Coronary artery (tissue), 2 donors: ENCODE results near the gene MRPL43.

ENCODE experiments used
- DNase-seq: peaks from one replicate; pipeline ENCODE4 v3.0.0-alpha.2; 2017; ENCODE audit warnings: low spot score
- H3K27ac ChIP-seq, 2 donors: fragments of 200-600 bp; sonication (generic); one replicate each; pipeline ENCODE4 v1.5.1; 2016 to 2019
- H3K4me3 ChIP-seq: fragments of 200-600 bp; sonication (generic); 2 replicates; pipeline ENCODE4 v1.5.1; 2016; ENCODE audit warnings: mild to moderate bottlenecking, moderate library complexity
- TF ChIP-seq, protein P1 (sequence below): fragments of 200-600 bp; sonication (generic); IDR thresholded peaks from one replicate; pipeline ENCODE4 v1.5.1; 2019; ENCODE audit warnings: antibody characterized with exemption

MRPL43 gene

DNA sequence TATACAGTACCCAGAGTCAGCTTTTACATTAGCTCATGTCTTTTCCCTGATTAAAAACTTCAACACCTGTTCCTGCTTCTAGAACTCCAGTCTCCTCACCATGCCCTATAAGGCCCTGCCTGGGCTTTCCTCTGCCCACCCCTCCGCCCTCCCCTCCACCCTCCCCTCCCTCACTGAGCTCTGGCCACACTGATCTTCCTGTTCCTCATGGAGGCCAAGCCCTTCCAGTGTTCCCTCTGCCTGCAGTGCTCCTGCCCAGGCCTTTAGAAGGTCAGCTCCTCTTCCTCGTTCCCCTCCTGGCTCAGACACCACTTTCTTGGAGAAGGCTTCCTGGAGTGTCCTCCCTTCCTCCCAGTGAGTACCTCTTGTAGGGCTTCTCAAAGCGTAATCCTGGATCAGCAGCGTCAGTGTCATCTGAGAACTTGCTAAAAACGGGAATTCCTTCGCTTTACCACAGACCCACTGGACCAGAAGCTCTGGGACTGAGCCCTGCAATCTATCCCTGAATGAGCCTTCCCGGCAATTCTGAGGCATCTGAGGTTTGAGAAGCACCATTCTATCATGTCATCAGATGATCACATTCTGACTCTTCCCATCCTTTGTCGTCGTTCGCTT is 39.9 kb upstream of the MRPL43 start:
- no peak overlapping the region for H3K27ac ChIP-seq
- DNase-seq = no peak
- no peak overlapping the region for H3K4me3 ChIP-seq
- TF ChIP-seq, protein P1, sequence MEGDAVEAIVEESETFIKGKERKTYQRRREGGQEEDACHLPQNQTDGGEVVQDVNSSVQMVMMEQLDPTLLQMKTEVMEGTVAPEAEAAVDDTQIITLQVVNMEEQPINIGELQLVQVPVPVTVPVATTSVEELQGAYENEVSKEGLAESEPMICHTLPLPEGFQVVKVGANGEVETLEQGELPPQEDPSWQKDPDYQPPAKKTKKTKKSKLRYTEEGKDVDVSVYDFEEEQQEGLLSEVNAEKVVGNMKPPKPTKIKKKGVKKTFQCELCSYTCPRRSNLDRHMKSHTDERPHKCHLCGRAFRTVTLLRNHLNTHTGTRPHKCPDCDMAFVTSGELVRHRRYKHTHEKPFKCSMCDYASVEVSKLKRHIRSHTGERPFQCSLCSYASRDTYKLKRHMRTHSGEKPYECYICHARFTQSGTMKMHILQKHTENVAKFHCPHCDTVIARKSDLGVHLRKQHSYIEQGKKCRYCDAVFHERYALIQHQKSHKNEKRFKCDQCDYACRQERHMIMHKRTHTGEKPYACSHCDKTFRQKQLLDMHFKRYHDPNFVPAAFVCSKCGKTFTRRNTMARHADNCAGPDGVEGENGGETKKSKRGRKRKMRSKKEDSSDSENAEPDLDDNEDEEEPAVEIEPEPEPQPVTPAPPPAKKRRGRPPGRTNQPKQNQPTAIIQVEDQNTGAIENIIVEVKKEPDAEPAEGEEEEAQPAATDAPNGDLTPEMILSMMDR = no peak

- no peak for DNase-seq
- no peak overlapping the region for H3K4me3 ChIP-seq
- TF ChIP-seq, protein P1 = no peak
- H3K27ac ChIP-seq = no peak overlapping the region
Measured at GRCh38 chr10:101022967-101023705, 35.8 kb upstream of the MRPL43 start.

DNA sequence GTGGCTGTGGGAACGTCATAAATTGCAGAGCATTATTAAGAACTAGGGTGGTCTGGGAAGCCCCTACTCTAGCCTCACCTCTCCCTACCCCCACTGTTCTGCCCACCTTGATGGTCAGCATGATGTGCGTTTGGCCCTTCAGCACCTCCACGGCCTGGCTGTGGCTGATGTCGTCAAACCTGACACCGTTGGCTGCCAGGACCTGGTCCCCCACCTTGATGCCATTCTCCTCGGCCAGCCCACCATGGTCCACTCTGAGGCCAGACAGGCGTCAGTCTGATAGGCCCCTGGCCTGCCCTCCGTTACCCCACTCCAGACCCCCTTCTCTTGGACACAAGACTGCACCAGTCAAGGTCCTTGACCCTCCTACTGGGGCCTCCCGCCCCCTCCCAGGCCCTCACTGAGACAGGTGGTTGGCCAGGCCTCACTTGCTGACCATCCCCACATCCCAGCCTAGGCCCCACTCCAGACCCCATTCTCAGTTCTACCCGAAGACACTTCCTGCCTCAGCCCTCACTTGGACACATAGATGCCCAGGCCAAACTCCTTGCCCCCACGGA is 34.5 kb upstream of the MRPL43 start:
- H3K27ac ChIP-seq = no peak overlapping the region
- TF ChIP-seq, protein P1 = no peak
- H3K4me3 ChIP-seq = no peak overlapping the region
- DNase-seq = no peak

DNA sequence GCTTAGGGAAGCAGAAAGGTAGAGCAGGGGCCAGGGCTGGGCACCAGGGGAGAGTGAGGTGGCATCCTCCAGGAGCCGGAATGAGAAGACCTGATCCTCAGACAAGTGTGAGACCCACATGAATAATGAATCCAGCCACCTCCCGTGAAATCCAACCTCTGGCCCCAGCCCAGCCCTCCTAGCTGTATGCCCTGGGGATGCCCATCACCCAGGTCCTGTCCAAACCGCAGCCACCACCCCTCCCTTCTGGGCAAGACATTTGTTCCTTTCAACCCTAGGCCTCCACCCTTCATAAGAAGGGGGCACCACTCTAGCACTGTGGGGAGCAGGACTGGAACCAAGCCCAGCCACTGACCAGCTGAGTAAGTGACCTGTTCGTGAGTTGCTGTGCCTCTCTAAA is 33.9 kb upstream of the MRPL43 start:
- TF ChIP-seq, protein P1 = no peak
- Histone ChIP-seq H3K4me3 (no peak overlapping the region), H3K27ac (no peak overlapping the region)
- no peak for DNase-seq

DNA sequence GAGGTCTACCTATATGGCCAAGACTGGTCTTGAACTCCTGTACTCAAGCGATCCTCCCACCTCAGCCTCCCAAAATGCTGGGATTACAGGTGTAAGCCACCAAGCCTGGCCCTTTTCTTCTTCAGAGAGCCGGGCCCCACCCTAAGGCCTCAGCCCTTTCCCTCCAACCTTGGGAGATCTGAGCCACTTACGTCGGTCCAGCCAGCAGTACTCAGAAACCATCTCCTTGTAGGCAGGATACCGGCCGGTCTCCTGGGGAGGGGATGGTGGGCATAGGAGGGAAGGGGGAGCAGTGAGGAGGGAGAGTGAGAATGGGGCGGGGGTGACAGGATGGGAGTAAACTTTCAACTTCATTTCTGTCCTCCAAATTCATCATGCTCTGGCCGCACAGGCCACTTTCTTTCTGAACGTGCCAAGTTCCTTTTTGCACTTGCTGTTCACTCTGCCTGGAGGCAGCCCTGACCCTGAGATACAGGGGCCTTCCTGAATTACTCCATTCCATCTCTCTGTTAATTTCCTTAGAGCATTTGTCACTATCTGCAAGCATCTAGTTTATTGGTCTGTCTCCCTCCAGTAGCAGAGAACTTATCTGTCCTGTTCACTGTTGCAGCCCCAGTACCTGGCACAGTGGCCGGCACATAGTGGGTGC is 33.3 kb upstream of the MRPL43 start:
- Histone ChIP-seq H3K4me3 (no peak overlapping the region), H3K27ac (no peak overlapping the region)
- no peak for DNase-seq
- TF ChIP-seq, protein P1 = no peak

GRCh38 chr10:101019440-101019703 is 32.1 kb upstream of the MRPL43 start:
- TF ChIP-seq, protein P1 = no peak
- DNase-seq = no peak
- Histone ChIP-seq H3K27ac (no peak overlapping the region), H3K4me3 (no peak overlapping the region)
